Uterus (tissue), 2 donors: ENCODE data around the gene JARID2.

ENCODE experiments used
- CTCF ChIP-seq, 4 experiments: fragments of 200-600 bp in 2 of 4; fragments of 450-650 bp in 2 of 4; sonication (generic) in 2 of 4; IDR thresholded peaks; one replicate each; pipeline ENCODE4 v1.5.1; 2016 to 2019; ENCODE audit warnings: antibody characterized with exemption in 4 of 4, mild to moderate bottlenecking in 2 of 4, moderate library complexity in 1 of 4
- POLR2A ChIP-seq, 2 donors: fragments of 450-650 bp; IDR thresholded peaks; one replicate each; pipeline ENCODE4 v1.6.1; 2016; ENCODE audit warnings: antibody characterized with exemption in 2 of 2, mild to moderate bottlenecking in 1 of 2, moderate library complexity in 1 of 2

- TF ChIP-seq CTCF (IDR thresholded peaks at IDR 0.05) = no peak
- TF ChIP-seq POLR2A (IDR thresholded peaks at IDR 0.05) = no peak
Measured at GRCh38 chr6:15343490-15344191, 97.8 kb downstream of the JARID2 start.
